ENCODE results near the gene KLHL8.

KLHL8 gene

GRCh38 chr4:87166296-87166854 is 54.0 kb downstream of the KLHL8 start:
- no peak for ATAC-seq
- TF ChIP-seq ARNTL (CRISPR knock-in tag; IDR thresholded peaks at IDR 0.05; ENCODE audit: borderline replicate concordance, low read depth) = no peak
- no peak for TF ChIP-seq CREB5 (CRISPR knock-in tag; IDR thresholded peaks at IDR 0.05; ENCODE audit: low read depth)
- TF ChIP-seq PATZ1 (CRISPR knock-in tag; IDR thresholded peaks at IDR 0.05; ENCODE audit: borderline replicate concordance) = no peak
- TF ChIP-seq PPARA (CRISPR knock-in tag; IDR thresholded peaks at IDR 0.05; ENCODE audit: borderline replicate concordance) = no peak
- TF ChIP-seq ESRRG (CRISPR knock-in tag; IDR thresholded peaks at IDR 0.05) = no peak
- TF ChIP-seq ZNF70 (CRISPR knock-in tag; IDR thresholded peaks at IDR 0.05) = no peak
- TF ChIP-seq RARB (CRISPR knock-in tag; IDR thresholded peaks at IDR 0.05) = no peak
- no peak for TF ChIP-seq BACH2 (CRISPR knock-in tag; IDR thresholded peaks at IDR 0.05; ENCODE audit: borderline replicate concordance)
- no peak for TF ChIP-seq TCF4 (CRISPR knock-in tag; IDR thresholded peaks at IDR 0.05; ENCODE audit: borderline replicate concordance)

- no peak for ATAC-seq
Measured at GRCh38 chr4:87165892-87166291, 54.5 kb downstream of the KLHL8 start.

GRCh38 chr4:87153078-87153870 is 67.1 kb downstream of the KLHL8 start:
- no peak for ATAC-seq
- TF ChIP-seq CSRNP3 (CRISPR knock-in tag; IDR thresholded peaks at IDR 0.05) (no peak), CREB5 (CRISPR knock-in tag; IDR thresholded peaks at IDR 0.05; ENCODE audit: low read depth) (no peak), POU6F1 (CRISPR knock-in tag; IDR thresholded peaks at IDR 0.05; ENCODE audit: borderline replicate concordance, low read depth) (no peak), OSR1 (CRISPR knock-in tag; IDR thresholded peaks at IDR 0.05) (no peak), SNAI2 (CRISPR knock-in tag; IDR thresholded peaks at IDR 0.05) (no peak), PPARA (CRISPR knock-in tag; IDR thresholded peaks at IDR 0.05; ENCODE audit: borderline replicate concordance) (no peak), TOX (CRISPR knock-in tag; IDR thresholded peaks at IDR 0.05; ENCODE audit: borderline replicate concordance) (no peak), ZFP30 (CRISPR knock-in tag; IDR thresholded peaks at IDR 0.05) (no peak)

More at GRCh38 chr4:87165892-87166291, 54.5 kb downstream of the KLHL8 start:
- TF ChIP-seq ZNF70 (CRISPR knock-in tag; IDR thresholded peaks at IDR 0.05) (no peak), POU6F1 (CRISPR knock-in tag; IDR thresholded peaks at IDR 0.05; ENCODE audit: borderline replicate concordance, low read depth) (no peak), SNAI2 (CRISPR knock-in tag; IDR thresholded peaks at IDR 0.05) (no peak), TSHZ2 (CRISPR knock-in tag; IDR thresholded peaks at IDR 0.05) (no peak), ESRRG (CRISPR knock-in tag; IDR thresholded peaks at IDR 0.05) (no peak), GLIS3 (CRISPR knock-in tag; IDR thresholded peaks at IDR 0.05) (no peak), TCF4 (CRISPR knock-in tag; IDR thresholded peaks at IDR 0.05; ENCODE audit: borderline replicate concordance) (no peak), BACH2 (CRISPR knock-in tag; IDR thresholded peaks at IDR 0.05; ENCODE audit: borderline replicate concordance) (no peak), ZNF565 (CRISPR knock-in tag; conservative IDR thresholded peaks at IDR 0.05; ENCODE audit: low read depth) (no peak), ZFP3 (CRISPR knock-in tag; IDR thresholded peaks at IDR 0.05) (no peak)
